GM23248 (cell line): Measurements from ENCODE around the gene POLR2B. TPM values are rescaled to one million over a fixed set of nuclear protein-coding genes. Genes with fewer than 3 reads are reported as not detected.
A peak's percentile ranks its signal among the peaks of the same experiment; 100 is the strongest.

Experiments used
- DNase-seq: peaks from one replicate; pipeline ENCODE4 v3.0.0-alpha.2; 2015
- H2AFZ ChIP-seq: fragments of 200-600 bp; sonication (generic); 2 replicates; pipeline ENCODE4 v1.6.1; 2016; ENCODE audit warnings: antibody characterized with exemption
- H3F3A ChIP-seq: fragments of 200-600 bp; sonication (generic); 2 replicates; pipeline ENCODE4 v1.6.1; 2016; ENCODE audit warnings: mild to moderate bottlenecking, antibody characterized with exemption, mixed run types; ENCODE audit not compliant: insufficient read depth
- H3K27ac ChIP-seq: fragments of 200-600 bp; sonication (generic); 2 replicates; pipeline ENCODE4 v1.5.1; 2016; ENCODE audit warnings: mild to moderate bottlenecking
- H3K27me3 ChIP-seq: fragments of 200-600 bp; sonication (generic); replicated peaks from 2 replicates; pipeline ENCODE4 v1.6.1; 2016; ENCODE audit warnings: mild to moderate bottlenecking; ENCODE audit not compliant: insufficient read depth
- H3K36me3 ChIP-seq: fragments of 200-600 bp; sonication (generic); 2 replicates; pipeline ENCODE4 v1.6.1; 2016; ENCODE audit warnings: low read depth, mild to moderate bottlenecking
- H3K4me1 ChIP-seq: fragments of 200-600 bp; sonication (generic); 2 replicates; pipeline ENCODE4 v1.6.1; 2016; ENCODE audit warnings: mild to moderate bottlenecking; ENCODE audit not compliant: insufficient read depth
- H3K4me2 ChIP-seq: fragments of 200-600 bp; sonication (generic); one replicate; pipeline ENCODE4 v1.6.1; 2016; ENCODE audit warnings: mild to moderate bottlenecking; ENCODE audit not compliant: unreplicated experiment
- H3K4me3 ChIP-seq: fragments of 200-600 bp; sonication (generic); 2 replicates; pipeline ENCODE4 v1.5.1; 2016; ENCODE audit warnings: mild to moderate bottlenecking
- H3K79me2 ChIP-seq: fragments of 200-600 bp; sonication (generic); 2 replicates; pipeline ENCODE4 v1.6.1; 2016; ENCODE audit warnings: mild to moderate bottlenecking; ENCODE audit not compliant: insufficient read depth
- H3K9ac ChIP-seq: fragments of 200-600 bp; sonication (generic); 2 replicates; pipeline ENCODE4 v1.6.1; 2016; ENCODE audit warnings: mild to moderate bottlenecking
- H3K9me2 ChIP-seq: fragments of 200-600 bp; sonication (generic); 2 replicates; pipeline ENCODE4 v1.6.1; 2016; ENCODE audit warnings: mixed run types, mild to moderate bottlenecking, moderate library complexity; ENCODE audit not compliant: insufficient read depth
- H3K9me3 ChIP-seq: fragments of 200-600 bp; sonication (generic); one replicate; pipeline ENCODE4 v1.6.1; 2017; ENCODE audit warnings: low read depth
- H4K20me1 ChIP-seq: fragments of 200-600 bp; sonication (generic); 2 replicates; pipeline ENCODE4 v1.6.0; 2016; ENCODE audit not compliant: insufficient read depth
- EZH2 ChIP-seq: fragments of 200-600 bp; sonication (generic); IDR thresholded peaks from 2 replicates; pipeline ENCODE4 v1.6.1; 2018; ENCODE audit warnings: antibody characterized with exemption, mild to moderate bottlenecking; ENCODE audit not compliant: insufficient read depth, poor library complexity, severe bottlenecking
- EZH2phosphoT487 ChIP-seq: fragments of 200-600 bp; sonication (generic); IDR thresholded peaks from 2 replicates; pipeline ENCODE4 v1.6.1; 2018; ENCODE audit warnings: antibody characterized with exemption, moderate library complexity, mild to moderate bottlenecking, low read depth; ENCODE audit not compliant: insufficient read depth
- WGBS, 2 experiments: methylation state at CpG; one replicate each; pipeline ENCODE4 v1.1.6; 2015 to 2017; ENCODE audit warnings: low lambda C conversion rate in 2 of 2, low coverage in 1 of 2; ENCODE audit errors: missing lambda C conversion rate in 2 of 2; 5-methylcytosine and 5-hydroxymethylcytosine counted together
- in situ Hi-C: fragments of 300-500 bp; cut with MboI; formaldehyde crosslinking; loops from 2 replicates; pipeline ENCODE4 v1.15.0; 2020
- polyA plus RNA-seq: library from polyadenylated mRNA; unstranded; fragments of >200 nt; fragmentation: Nextera tagmentation; extraction: Ambion mirVana; gene quantifications from 2 replicates; pipeline ENCODE4 v1.2.1, GENCODE V29; 2016
- total RNA-seq: library from RNA; depleted of rRNA; stranded (reverse); fragments of >200 nt; shearing (Covaris generic); gene quantifications from 2 replicates; pipeline ENCODE4 v1.2.3, GENCODE V29; 2014

POLR2B gene
- total and polyA plus RNA-seq, 2 experiments from 2014 or later: 50.8 to 86.1 TPM

DNA sequence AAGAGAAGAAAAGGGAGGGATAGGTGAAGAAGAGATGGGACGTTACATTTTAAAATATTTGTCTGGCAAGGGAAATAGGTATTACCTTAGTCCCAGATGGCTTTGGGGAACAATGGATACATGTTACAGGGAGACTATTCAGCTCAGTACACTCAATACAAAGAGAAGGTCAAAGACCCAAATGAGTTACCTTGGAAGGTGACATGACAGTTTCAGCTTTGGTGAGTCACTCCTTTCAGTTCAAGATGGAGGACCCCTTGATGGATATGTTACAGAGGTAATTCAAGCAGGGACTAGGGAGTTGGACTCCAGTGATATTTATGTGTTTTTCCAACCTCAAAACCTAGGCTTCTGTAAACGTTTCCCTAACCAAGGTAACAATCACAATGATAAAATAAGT, 6.3 kb upstream of the POLR2B start:
- Histone ChIP-seq H2AFZ (no peak overlapping the region), H3K9ac (no peak overlapping the region), H3K4me2 (no peak overlapping the region), H3K27me3 (no peaks in the 10 kb centered on the region), H3K36me3 (peaks cover 36% of the 10 kb centered on the region), H3K9me3 (no peaks in the 10 kb centered on the region), H3K79me2 (peaks cover 58% of the 10 kb centered on the region), H3K4me3 (no peak overlapping the region), H4K20me1 (no peaks in the 10 kb centered on the region), H3K27ac (no peak overlapping the region), H3F3A (no peaks in the 10 kb centered on the region), H3K9me2 (no peaks in the 10 kb centered on the region), H3K4me1 (no peaks in the 10 kb centered on the region; the same call in 1 of the 2 replicates)
- no peak for TF ChIP-seq EZH2
- TF ChIP-seq EZH2phosphoT487: no peak
- WGBS, 2 experiments: 84 to 89% methylated on average over 2 of the region's 2 CpGs
- DNase-seq: no peak
- in situ Hi-C loops: no loop called here

DNA sequence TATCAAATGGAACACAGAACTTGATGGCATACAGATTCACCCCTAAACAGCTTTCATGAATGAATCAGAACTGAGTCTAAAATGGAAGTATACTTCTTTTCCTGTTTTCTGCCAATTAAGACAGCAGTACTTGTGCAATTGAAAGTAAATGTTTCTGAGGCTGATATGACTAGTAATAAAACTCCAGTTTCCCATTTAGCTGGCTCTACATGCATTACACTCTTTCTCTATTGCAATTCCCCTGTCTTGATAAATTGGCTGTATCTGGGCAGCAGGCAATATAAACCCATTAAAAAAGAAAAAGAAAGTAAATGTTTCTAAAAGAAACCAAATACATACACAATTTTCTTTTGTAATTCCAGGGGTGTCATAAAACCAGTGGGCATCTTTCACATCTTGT, 5.9 kb upstream of the POLR2B start:
- in situ Hi-C loops: no loop called here
- no peaks in the 10 kb centered on the region for H3F3A ChIP-seq
- H3K4me1 ChIP-seq: no peaks in the 10 kb centered on the region; the same call in 1 of the 2 replicates
- H4K20me1 ChIP-seq: no peaks in the 10 kb centered on the region
- H3K9ac ChIP-seq: no peak overlapping the region
- peaks cover 35% of the 10 kb centered on the region for H3K36me3 ChIP-seq
- H3K27me3 ChIP-seq: no peaks in the 10 kb centered on the region
- no peak for TF ChIP-seq EZH2phosphoT487
- TF ChIP-seq EZH2: no peak
- DNase-seq: no peak
- no peak overlapping the region for H3K4me2 ChIP-seq
- H3K9me3 ChIP-seq: no peaks in the 10 kb centered on the region
- no peak overlapping the region for H3K27ac ChIP-seq
- H3K4me3 ChIP-seq: no peak overlapping the region
- no peak overlapping the region for H2AFZ ChIP-seq
- H3K9me2 ChIP-seq: no peaks in the 10 kb centered on the region
- H3K79me2 ChIP-seq: peaks cover 58% of the 10 kb centered on the region

DNA sequence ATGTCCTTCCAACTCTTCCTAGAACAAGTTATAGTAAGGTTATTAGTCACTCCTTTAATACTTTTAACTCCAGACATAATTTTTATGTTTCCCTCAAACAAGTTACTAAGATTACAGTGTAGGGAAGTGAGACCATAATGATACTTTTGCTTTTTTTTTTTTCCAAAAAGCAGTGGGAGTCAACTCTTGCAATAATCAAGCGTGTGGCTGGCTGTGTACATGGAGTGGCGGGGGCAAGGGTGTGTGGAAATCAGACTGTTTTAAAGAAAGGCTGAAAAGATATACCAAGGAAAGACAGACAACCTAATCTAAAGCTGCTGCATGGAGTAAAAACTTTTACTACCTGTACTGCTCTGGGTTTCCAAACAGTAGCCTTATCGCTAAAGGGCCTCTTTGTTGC, 5.4 kb upstream of the POLR2B start:
- no peaks in the 10 kb centered on the region for H3K9me3 ChIP-seq
- TF ChIP-seq EZH2phosphoT487: no peak
- TF ChIP-seq EZH2: no peak
- no peak overlapping the region for H3K27ac ChIP-seq
- WGBS, 2 experiments: 100% methylated on average over 3 of the region's 3 CpGs
- DNase-seq: no peak
- H3K4me1 ChIP-seq: no peaks in the 10 kb centered on the region; the same call in 1 of the 2 replicates
- H3K4me3 ChIP-seq: no peak overlapping the region
- H3K9ac ChIP-seq: no peak overlapping the region
- no peaks in the 10 kb centered on the region for H3F3A ChIP-seq
- peaks cover 30% of the 10 kb centered on the region for H3K36me3 ChIP-seq
- no peaks in the 10 kb centered on the region for H3K27me3 ChIP-seq
- H2AFZ ChIP-seq: no peak overlapping the region
- no peaks in the 10 kb centered on the region for H3K9me2 ChIP-seq
- no peak overlapping the region for H3K4me2 ChIP-seq
- peaks cover 58% of the 10 kb centered on the region for H3K79me2 ChIP-seq
- no peaks in the 10 kb centered on the region for H4K20me1 ChIP-seq
- in situ Hi-C loops: no loop called here

DNA sequence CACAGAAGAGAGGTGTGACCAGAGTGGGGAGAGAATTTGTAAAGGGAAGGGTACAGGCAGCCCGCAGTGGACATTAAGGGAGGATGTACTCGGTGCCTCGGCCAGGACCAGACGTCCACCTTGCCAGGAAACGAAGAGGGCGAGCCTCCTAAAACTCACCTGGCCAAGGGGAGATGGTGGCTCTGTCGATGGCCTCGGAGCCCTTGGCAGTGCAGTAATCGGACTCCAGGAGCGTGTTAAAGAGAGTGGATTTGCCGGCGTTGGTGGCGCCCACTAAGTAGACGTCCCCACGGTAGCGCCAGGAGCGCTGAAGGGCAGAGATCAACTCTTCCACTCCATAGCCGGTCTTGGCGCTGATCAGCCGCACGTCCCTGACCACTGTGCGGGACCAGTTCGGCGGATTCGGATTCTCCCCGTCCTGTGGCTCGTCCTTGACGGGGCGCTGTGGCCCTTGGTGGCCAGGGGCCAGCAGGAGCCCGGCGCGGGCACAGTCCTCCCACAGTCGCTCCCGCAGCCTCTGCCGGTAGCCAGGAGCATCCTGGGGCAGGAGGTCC, 2.3 kb upstream of the POLR2B start:
- Histone ChIP-seq H3K9me2 (no peaks in the 10 kb centered on the region), H3K36me3 (peaks cover 23% of the 10 kb centered on the region), H3K4me3 (peak overlapping the region; percentile 94), H3K9ac (peak overlapping the region; percentile 97), H3K27ac (no peak overlapping the region), H4K20me1 (peaks cover 3% of the 10 kb centered on the region; the same call in 1 of the 2 replicates), H3F3A (0 out of 2 replicates have a peak, but pooled peaks cover 1% of the 10 kb centered on the region), H3K79me2 (peaks cover 83% of the 10 kb centered on the region), H3K4me2 (peak overlapping the region; percentile 84), H3K9me3 (no peaks in the 10 kb centered on the region), H2AFZ (peak overlapping the region; percentile 95), H3K27me3 (no peaks in the 10 kb centered on the region), H3K4me1 (peaks cover 15% of the 10 kb centered on the region)
- peak; percentile 55 for DNase-seq
- WGBS, 2 experiments: 1% methylated on average over 28 to 35 of the region's 35 CpGs
- TF ChIP-seq EZH2 (no peak), EZH2phosphoT487 (no peak)
- in situ Hi-C loops: no loop called here

DNA sequence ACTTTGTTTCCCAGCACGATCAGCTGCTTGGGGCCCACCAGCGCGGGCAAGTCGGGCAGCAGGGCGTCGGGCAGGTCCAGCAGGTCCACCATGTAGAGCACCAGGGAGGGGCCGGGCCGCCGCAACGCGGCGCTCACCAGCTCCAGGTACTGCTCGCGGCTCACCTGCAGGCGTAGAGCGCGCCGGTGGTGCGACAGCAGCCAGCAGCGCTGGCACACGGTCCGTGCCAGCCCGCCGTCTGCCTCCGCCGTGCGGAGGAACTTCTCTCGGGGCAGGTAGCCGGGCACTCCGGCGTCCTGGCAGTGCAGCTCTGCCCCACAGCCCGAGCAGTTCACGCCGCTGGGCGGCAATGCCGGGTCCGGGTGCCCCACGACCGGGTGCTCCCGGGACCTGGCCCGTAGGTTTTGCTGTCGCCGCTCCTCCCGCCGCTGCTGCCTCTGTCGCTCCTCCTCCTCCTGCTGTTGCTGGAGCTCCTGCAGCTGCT, 1.8 kb upstream of the POLR2B start:
- Histone ChIP-seq H3K9ac (peak overlapping the region; percentile 97), H2AFZ (peak overlapping the region; percentile 95), H3K79me2 (peaks cover 83% of the 10 kb centered on the region), H3K9me2 (no peaks in the 10 kb centered on the region), H4K20me1 (peaks cover 9% of the 10 kb centered on the region; the same call in 1 of the 2 replicates), H3K4me1 (peaks cover 21% of the 10 kb centered on the region), H3K27ac (peak overlapping the region; percentile 94), H3K9me3 (no peaks in the 10 kb centered on the region), H3F3A (peaks cover 6% of the 10 kb centered on the region; the same call in 1 of the 2 replicates), H3K27me3 (no peaks in the 10 kb centered on the region), H3K36me3 (peaks cover 23% of the 10 kb centered on the region), H3K4me2 (peak overlapping the region; percentile 84), H3K4me3 (peak overlapping the region; percentile 94)
- in situ Hi-C loops: no loop called here
- DNase-seq: peak; percentile 62
- TF ChIP-seq EZH2phosphoT487 (no peak), EZH2 (no peak)
- 0 to 1% methylated on average over 38 to 44 of the region's 46 CpGs for WGBS, 2 experiments
